Stimulated activated memory B cell treated with anti-CD40 and anti-IgM and Interleukin-4, amounts not matched to agents 10 μg/mL and 1 μg/mL and 100 μg/mL, for 72 hours (primary cell): Measurements from ENCODE around the gene SLBP.

Experiments
- ATAC-seq: fragments of 150-1000 bp; cut with Tn5 transposase; 2 replicates; pipeline ENCODE4 v1.10.0; 2021
- H3K27ac Mint-ChIP-seq: one replicate; pipeline ENCODE4 v1.8.0; 2022; ENCODE audit warnings: mild to moderate bottlenecking, mixed read lengths
- H3K27me3 Mint-ChIP-seq: one replicate; pipeline ENCODE4 v1.8.0; 2022; ENCODE audit warnings: mixed read lengths
- H3K36me3 Mint-ChIP-seq: one replicate; pipeline ENCODE4 v1.8.0; 2022; ENCODE audit warnings: mixed read lengths
- H3K4me1 Mint-ChIP-seq: one replicate; pipeline ENCODE4 v1.8.0; 2022; ENCODE audit warnings: mixed read lengths
- H3K4me3 Mint-ChIP-seq: one replicate; pipeline ENCODE4 v1.8.0; 2022; ENCODE audit warnings: mild to moderate bottlenecking, moderate library complexity, mixed read lengths
- H3K9me3 Mint-ChIP-seq: one replicate; pipeline ENCODE4 v1.8.0; 2022; ENCODE audit warnings: mixed read lengths

SLBP gene

GRCh38 chr4:1741208-1741607 lies 29.1 kb upstream of the SLBP start:
- no peak overlapping the region for H3K4me3 Mint-ChIP-seq
- no peak for ATAC-seq
- H3K9me3 Mint-ChIP-seq, result peaks cover 3% of the 10 kb centered on the region
- no peak overlapping the region for H3K27ac Mint-ChIP-seq
- peaks cover 68% of the 10 kb centered on the region for H3K36me3 Mint-ChIP-seq
- H3K4me1 Mint-ChIP-seq, result no peaks in the 10 kb centered on the region
- H3K27me3 Mint-ChIP-seq, result no peaks in the 10 kb centered on the region

GRCh38 chr4:1740021-1740545 lies 28.0 kb upstream of the SLBP start:
- no peak for ATAC-seq
- Mint-ChIP-seq H3K36me3 (peaks cover 76% of the 10 kb centered on the region), H3K9me3 (peaks cover 3% of the 10 kb centered on the region), H3K4me1 (no peaks in the 10 kb centered on the region), H3K4me3 (no peak overlapping the region), H3K27me3 (no peaks in the 10 kb centered on the region), H3K27ac (no peak overlapping the region)

DNA sequence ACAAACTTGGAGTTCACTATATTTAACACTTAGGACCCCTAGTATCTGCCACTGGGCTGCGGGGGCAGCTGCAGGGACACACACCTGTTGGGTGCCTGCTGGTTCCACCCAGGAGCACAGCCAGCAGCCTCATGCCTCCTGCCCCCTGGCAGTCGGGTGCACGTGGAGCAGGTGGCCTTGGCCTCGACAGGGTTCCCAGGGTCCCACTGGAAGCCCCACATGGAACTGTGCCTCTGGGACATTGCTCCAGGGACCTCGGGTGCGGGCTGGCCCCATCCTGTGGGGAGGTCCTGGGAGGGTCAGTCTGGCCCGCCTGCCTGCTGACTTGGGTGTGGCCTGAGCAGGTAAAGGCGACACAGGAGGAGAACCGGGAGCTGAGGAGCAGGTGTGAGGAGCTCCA lies 27.2 kb upstream of the SLBP start:
- no peak for ATAC-seq

GRCh38 chr4:1738410-1738809 lies 26.3 kb upstream of the SLBP start:
- H3K4me1 Mint-ChIP-seq, result no peaks in the 10 kb centered on the region
- H3K27ac Mint-ChIP-seq, result no peak overlapping the region
- peaks cover 71% of the 10 kb centered on the region for H3K36me3 Mint-ChIP-seq
- H3K9me3 Mint-ChIP-seq, result peaks cover 3% of the 10 kb centered on the region
- H3K27me3 Mint-ChIP-seq, result no peaks in the 10 kb centered on the region
- no peak overlapping the region for H3K4me3 Mint-ChIP-seq
- ATAC-seq, result no peak

More for the DNA sequence above, 27.2 kb upstream of the SLBP start:
- no peaks in the 10 kb centered on the region for H3K4me1 Mint-ChIP-seq
- no peak overlapping the region for H3K4me3 Mint-ChIP-seq
- H3K27me3 Mint-ChIP-seq, result no peaks in the 10 kb centered on the region
- peaks cover 73% of the 10 kb centered on the region for H3K36me3 Mint-ChIP-seq
- H3K27ac Mint-ChIP-seq, result no peak overlapping the region
- H3K9me3 Mint-ChIP-seq, result peaks cover 3% of the 10 kb centered on the region

GRCh38 chr4:1737666-1738065 lies 25.5 kb upstream of the SLBP start:
- H3K9me3 Mint-ChIP-seq, result peaks cover 3% of the 10 kb centered on the region
- no peak overlapping the region for H3K27ac Mint-ChIP-seq
- H3K4me3 Mint-ChIP-seq, result no peak overlapping the region
- H3K27me3 Mint-ChIP-seq, result no peaks in the 10 kb centered on the region
- H3K4me1 Mint-ChIP-seq, result no peaks in the 10 kb centered on the region
- ATAC-seq, result no peak
- H3K36me3 Mint-ChIP-seq, result peaks cover 70% of the 10 kb centered on the region

DNA sequence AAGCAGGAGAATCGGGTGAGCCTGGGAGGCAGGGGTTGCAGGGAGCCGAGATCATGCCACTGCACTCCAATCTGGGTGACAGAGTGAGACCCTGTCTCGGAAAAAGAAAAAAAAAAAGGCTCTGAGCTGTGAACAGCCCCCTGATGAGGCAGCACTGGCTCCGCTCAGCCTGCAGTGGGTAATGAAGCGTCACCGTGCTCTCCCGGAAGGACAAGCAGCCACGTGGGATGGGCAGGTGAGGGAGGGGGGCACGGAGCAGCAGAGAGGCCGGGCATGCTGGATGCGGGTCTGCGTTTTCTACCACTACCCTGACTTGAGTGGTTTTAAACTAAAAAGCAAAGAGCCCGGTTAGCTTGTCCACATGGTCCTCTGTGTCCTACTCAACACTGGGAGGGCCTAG lies 24.7 kb upstream of the SLBP start:
- Mint-ChIP-seq H3K4me3 (no peak overlapping the region), H3K27ac (no peak overlapping the region), H3K9me3 (peaks cover 3% of the 10 kb centered on the region), H3K27me3 (no peaks in the 10 kb centered on the region), H3K36me3 (peaks cover 76% of the 10 kb centered on the region), H3K4me1 (no peaks in the 10 kb centered on the region)
- no peak for ATAC-seq

GRCh38 chr4:1735215-1735614 lies 23.1 kb upstream of the SLBP start:
- no peaks in the 10 kb centered on the region for H3K4me1 Mint-ChIP-seq
- no peak overlapping the region for H3K4me3 Mint-ChIP-seq
- H3K27me3 Mint-ChIP-seq, result no peaks in the 10 kb centered on the region
- peaks cover 3% of the 10 kb centered on the region for H3K9me3 Mint-ChIP-seq
- ATAC-seq, result no peak
- no peak overlapping the region for H3K27ac Mint-ChIP-seq
- H3K36me3 Mint-ChIP-seq, result peaks cover 82% of the 10 kb centered on the region

- Mint-ChIP-seq H3K4me3 (no peak overlapping the region), H3K4me1 (peaks cover 11% of the 10 kb centered on the region), H3K9me3 (no peaks in the 10 kb centered on the region), H3K36me3 (peaks cover 76% of the 10 kb centered on the region), H3K27ac (no peak overlapping the region), H3K27me3 (no peaks in the 10 kb centered on the region)
- ATAC-seq, result no peak
These were observed 20.8 kb upstream of the SLBP start for GRCh38 chr4:1732911-1733310.

- no peaks in the 10 kb centered on the region for H3K27me3 Mint-ChIP-seq
- H3K9me3 Mint-ChIP-seq, result no peaks in the 10 kb centered on the region
- no peak overlapping the region for H3K4me3 Mint-ChIP-seq
- H3K27ac Mint-ChIP-seq, result no peak overlapping the region
- peaks cover 77% of the 10 kb centered on the region for H3K36me3 Mint-ChIP-seq
- peaks cover 23% of the 10 kb centered on the region for H3K4me1 Mint-ChIP-seq
- no peak for ATAC-seq
These were observed 19.1 kb upstream of the SLBP start for GRCh38 chr4:1731180-1731579.

GRCh38 chr4:1730532-1731135 lies 18.5 kb upstream of the SLBP start:
- ATAC-seq, result no peak
- Mint-ChIP-seq H3K36me3 (peaks cover 75% of the 10 kb centered on the region), H3K9me3 (no peaks in the 10 kb centered on the region), H3K27me3 (no peaks in the 10 kb centered on the region), H3K4me1 (peaks cover 26% of the 10 kb centered on the region), H3K4me3 (no peak overlapping the region), H3K27ac (no peak overlapping the region)

DNA sequence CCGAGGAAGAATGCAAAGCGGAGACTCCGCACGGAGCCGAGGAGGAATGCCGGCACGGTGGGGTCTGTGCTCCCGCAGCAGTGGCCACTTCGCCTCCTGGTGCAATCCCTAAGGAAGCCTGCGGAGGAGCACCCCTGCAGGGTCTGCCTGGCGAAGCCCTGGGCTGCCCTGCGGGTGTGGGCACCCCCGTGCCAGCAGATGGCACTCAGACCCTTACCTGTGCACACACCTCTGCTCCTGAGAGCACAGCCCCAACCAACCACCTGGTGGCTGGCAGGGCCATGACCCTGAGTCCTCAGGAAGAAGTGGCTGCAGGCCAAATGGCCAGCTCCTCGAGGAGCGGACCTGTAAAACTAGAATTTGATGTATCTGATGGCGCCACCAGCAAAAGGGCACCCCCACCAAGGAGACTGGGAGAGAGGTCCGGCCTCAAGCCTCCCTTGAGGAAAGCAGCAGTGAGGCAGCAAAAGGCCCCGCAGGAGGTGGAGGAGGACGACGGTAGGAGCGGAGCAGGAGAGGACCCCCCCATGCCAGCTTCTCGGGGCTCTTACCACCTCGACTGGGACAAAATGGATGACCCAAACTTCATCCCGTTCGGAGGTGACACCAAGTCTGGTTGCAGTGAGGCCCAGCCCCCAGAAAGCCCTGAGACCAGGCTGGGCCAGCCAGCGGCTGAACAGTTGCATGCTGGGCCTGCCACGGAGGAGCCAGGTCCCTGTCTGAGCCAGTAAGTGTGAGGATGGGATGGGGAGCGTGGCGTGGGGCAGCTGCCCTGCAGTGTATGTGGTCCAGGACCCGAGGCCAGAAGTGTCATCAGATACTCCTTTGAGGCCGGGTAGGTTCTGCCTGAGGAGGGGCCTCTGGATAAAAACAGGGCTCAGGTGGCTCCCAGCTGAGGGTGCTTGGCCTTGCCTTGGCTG lies 16.2 kb upstream of the SLBP start:
- ATAC-seq, result no peak
- no peaks in the 10 kb centered on the region for H3K27me3 Mint-ChIP-seq
- H3K4me1 Mint-ChIP-seq, result peaks cover 39% of the 10 kb centered on the region
- H3K27ac Mint-ChIP-seq, result no peak overlapping the region
- H3K9me3 Mint-ChIP-seq, result no peaks in the 10 kb centered on the region
- H3K4me3 Mint-ChIP-seq, result no peak overlapping the region
- peaks cover 58% of the 10 kb centered on the region for H3K36me3 Mint-ChIP-seq

DNA sequence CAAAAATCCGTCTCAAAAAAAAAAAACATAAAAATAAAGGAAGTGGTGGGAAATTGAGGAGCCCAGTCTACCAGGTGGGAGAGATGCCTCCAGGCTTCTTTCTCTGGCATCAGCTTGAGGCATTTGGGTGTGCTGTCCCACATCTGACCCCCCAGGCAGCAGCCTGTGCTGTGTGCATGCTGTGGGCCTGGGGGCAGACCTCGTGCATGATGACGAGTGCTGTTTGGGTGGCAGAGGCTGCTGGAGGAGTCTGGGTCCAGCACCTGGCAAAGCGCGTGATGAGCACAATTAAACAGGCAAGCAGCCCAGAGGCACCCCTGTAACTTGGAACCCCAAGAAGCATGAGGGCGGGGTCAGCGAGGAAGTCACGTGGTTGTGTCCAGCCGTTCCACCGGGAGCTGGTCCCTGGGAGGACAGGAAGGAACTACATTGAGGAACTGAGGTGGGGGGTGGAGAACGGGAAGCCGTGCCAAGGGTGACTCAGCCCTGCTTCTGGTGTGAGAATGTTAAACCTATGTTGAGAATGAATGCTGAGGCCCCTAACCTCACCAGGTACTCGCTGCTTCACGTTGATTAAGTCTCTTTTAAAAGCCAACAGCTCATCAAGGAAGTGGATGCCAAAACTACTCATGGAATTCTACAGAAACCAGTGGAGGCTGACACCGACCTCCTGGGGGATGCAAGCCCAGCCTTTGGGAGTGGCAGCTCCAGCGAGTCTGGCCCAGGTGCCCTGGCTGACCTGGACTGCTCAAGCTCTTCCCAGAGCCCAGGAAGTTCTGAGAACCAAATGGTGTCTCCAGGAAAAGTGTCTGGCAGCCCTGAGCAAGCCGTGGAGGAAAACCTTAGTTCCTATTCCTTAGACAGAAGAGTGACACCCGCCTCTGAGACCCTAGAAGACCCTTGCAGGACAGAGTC lies 15.3 kb upstream of the SLBP start:
- Mint-ChIP-seq H3K9me3 (no peaks in the 10 kb centered on the region), H3K4me3 (no peak overlapping the region), H3K4me1 (peaks cover 49% of the 10 kb centered on the region), H3K27me3 (no peaks in the 10 kb centered on the region), H3K27ac (peak overlapping the region; percentile 21), H3K36me3 (peaks cover 53% of the 10 kb centered on the region)
- no peak for ATAC-seq

GRCh38 chr4:1726146-1726934 lies 14.2 kb upstream of the SLBP start:
- peaks cover 57% of the 10 kb centered on the region for H3K4me1 Mint-ChIP-seq
- peaks cover 45% of the 10 kb centered on the region for H3K36me3 Mint-ChIP-seq
- no peak overlapping the region for H3K4me3 Mint-ChIP-seq
- H3K9me3 Mint-ChIP-seq, result no peaks in the 10 kb centered on the region
- H3K27ac Mint-ChIP-seq, result peak overlapping the region; percentile 21
- ATAC-seq, result no peak
- no peaks in the 10 kb centered on the region for H3K27me3 Mint-ChIP-seq

DNA sequence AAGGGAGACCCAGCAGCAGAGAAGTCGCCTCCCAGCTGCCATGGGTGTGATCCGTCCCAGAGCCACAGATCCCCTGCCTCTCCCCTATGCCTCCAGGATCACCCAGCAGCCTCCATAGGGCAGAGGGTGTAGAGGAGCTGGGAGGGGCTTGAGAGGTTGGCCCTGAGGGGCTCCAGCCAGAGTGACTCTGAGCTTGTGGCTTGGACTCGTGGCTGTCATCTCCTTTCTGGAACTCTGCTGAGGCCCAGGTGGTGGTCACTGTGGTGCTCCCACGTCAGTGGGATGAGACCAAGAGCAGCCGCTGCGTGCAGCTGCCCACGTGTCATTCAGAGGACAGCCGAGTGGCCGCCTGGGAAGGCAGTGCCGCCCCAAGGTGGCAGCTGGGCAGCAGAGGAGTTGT lies 13.4 kb upstream of the SLBP start:
- no peak for ATAC-seq
- Mint-ChIP-seq H3K36me3 (peaks cover 37% of the 10 kb centered on the region), H3K27ac (peak overlapping the region; percentile 97), H3K27me3 (no peaks in the 10 kb centered on the region), H3K4me1 (peaks cover 57% of the 10 kb centered on the region), H3K4me3 (no peak overlapping the region), H3K9me3 (no peaks in the 10 kb centered on the region)
